Lower leg skin (tissue), 3 donors: ENCODE data around the gene MTARC1.

Source experiments
- POLR2A ChIP-seq, 2 donors: fragments of 450-650 bp; IDR thresholded peaks; one replicate each; pipeline ENCODE4 v1.6.1; 2016 to 2017; ENCODE audit warnings: antibody characterized with exemption in 2 of 2, mild to moderate bottlenecking in 1 of 2, moderate library complexity in 1 of 2
- TF ChIP-seq, protein P1 (sequence below), 3 donors: fragments of 450-650 bp; IDR thresholded peaks; one replicate each; pipeline ENCODE4 v1.5.1; 2016; ENCODE audit warnings: antibody characterized with exemption in 3 of 3, mild to moderate bottlenecking in 3 of 3, moderate library complexity in 2 of 3

DNA sequence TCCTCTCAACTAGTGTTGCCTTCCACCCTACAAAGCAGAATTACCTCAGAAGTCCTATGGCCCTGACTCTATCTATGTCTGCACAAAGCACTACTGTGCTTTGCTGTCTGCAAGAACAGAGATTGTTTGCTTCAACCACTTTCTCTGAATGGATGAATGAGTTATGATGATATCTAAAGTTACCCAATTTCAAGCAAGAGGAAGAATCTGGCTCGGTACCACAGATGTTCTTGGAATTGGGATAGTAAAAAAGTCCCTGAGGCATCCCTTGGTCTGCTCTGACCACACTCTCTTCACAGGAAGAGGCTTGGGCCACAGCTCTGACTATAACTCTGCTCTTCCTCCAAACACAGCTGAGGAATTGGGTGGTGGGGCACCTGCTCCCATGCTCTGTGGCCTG, 31.2 kb downstream of the MTARC1 start:
- no peak for TF ChIP-seq POLR2A (IDR thresholded peaks at IDR 0.05)
- TF ChIP-seq, protein P1, sequence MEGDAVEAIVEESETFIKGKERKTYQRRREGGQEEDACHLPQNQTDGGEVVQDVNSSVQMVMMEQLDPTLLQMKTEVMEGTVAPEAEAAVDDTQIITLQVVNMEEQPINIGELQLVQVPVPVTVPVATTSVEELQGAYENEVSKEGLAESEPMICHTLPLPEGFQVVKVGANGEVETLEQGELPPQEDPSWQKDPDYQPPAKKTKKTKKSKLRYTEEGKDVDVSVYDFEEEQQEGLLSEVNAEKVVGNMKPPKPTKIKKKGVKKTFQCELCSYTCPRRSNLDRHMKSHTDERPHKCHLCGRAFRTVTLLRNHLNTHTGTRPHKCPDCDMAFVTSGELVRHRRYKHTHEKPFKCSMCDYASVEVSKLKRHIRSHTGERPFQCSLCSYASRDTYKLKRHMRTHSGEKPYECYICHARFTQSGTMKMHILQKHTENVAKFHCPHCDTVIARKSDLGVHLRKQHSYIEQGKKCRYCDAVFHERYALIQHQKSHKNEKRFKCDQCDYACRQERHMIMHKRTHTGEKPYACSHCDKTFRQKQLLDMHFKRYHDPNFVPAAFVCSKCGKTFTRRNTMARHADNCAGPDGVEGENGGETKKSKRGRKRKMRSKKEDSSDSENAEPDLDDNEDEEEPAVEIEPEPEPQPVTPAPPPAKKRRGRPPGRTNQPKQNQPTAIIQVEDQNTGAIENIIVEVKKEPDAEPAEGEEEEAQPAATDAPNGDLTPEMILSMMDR (IDR thresholded peaks at IDR 0.05), result no peak
